Measurements from ENCODE around the gene DDX6.
"Not testable (repeated sequence)": the region's sequence is repeated elsewhere in the genome, so short reads cannot be mapped to it uniquely, and the experiment has no call there.

Gene DDX6

GRCh38 chr11:118791961-118792569 is 1.1 kb upstream of the DDX6 start:
- in situ Hi-C loops (cut with MboI; ENCODE audit: low sequenced_read_pairs), result no loop called here

GRCh38 chr11:118790357-118791110 is 430 bp downstream of the DDX6 start:
- in situ Hi-C loops (cut with MboI; ENCODE audit: low sequenced_read_pairs), result no loop called here

- in situ Hi-C loops (cut with MboI; ENCODE audit: low sequenced_read_pairs), result no loop called here
Observed at GRCh38 chr11:118789501-118790356, 1.2 kb downstream of the DDX6 start.

DNA sequence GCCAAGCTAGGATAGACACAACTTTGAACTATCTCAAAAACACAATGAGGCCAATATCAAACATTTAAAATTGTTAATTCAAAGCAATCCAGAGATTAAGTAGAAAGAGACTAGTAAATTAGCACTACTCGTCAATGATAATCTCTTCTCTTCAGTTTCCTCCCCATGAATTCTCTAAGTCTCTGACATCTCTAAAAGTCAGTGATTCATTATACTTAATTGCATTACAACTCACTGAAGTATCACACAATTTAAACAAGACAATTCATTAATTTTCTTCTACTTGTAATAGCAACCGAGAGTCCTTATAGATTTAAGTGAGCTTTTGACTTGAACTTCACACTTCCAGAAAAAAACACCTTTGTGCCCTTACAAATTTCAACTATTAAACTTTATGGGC is 4.3 kb downstream of the DDX6 start:
- in situ Hi-C loops (cut with MboI; ENCODE audit: low sequenced_read_pairs), result no loop called here

DNA sequence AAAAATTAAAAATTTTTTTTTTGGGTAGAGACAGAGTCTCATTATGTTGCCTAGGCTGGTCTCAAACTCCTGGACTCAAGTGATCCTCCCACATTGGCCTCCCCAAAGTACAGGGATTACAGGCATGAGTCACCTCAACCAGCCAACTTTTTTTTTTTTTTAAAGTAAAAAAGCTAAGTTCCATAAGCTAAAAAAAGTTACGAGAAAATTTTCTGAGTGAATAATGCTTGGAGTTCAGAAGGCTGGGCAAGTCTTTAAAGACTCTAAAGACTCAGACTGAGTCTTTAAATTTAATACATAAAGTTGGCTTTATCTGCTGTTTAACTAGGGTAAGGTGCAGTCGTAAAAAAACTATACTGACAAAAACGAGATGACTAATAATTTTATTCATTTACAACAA is 5.6 kb downstream of the DDX6 start:
- in situ Hi-C loops (cut with MboI; ENCODE audit: low sequenced_read_pairs), result no loop called here

DNA sequence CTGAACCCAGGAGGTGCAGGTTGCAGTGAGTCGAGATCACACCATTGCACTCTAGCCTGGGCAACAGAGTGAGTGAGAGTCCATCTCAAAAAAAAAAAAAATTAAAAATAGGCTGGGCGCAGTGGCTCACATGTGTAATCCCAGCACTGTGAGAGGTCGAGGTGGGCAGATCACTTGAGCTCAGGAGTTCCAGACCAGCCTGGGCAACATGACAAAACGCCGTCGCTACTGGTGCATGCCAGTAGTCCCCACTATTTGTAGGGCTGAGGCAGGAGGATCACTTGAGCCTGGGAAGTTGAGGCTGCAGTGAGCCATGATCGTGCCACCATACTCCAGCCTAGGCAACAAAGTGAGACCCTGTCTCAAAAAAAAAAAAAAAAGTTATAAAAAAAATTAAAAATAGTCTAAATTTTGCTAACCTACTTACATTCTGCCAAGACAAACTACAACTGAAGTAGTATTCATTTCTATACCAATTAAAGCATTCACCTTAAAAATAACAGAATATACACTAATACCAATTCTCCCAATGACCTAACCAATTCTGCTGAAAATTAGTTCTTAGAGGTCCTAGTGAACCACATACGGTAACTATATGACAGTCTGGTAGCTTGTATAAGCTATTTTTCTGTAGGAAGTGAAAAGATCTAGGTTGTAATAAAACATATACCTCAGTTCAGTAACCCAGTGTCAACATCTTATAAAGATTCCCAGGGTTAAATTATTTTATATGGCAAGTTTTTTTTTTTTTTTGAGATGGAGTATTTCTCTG is 7.1 kb downstream of the DDX6 start:
- in situ Hi-C loops (cut with MboI; ENCODE audit: low sequenced_read_pairs), result no loop called here

- in situ Hi-C loops (cut with MboI; ENCODE audit: low sequenced_read_pairs), result not testable (repeated sequence)
Observed at GRCh38 chr11:118783324-118783723, 7.6 kb downstream of the DDX6 start.

GRCh38 chr11:118778898-118779297 is 12.1 kb downstream of the DDX6 start:
- in situ Hi-C loops (cut with MboI; ENCODE audit: low sequenced_read_pairs), result no loop called here

DNA sequence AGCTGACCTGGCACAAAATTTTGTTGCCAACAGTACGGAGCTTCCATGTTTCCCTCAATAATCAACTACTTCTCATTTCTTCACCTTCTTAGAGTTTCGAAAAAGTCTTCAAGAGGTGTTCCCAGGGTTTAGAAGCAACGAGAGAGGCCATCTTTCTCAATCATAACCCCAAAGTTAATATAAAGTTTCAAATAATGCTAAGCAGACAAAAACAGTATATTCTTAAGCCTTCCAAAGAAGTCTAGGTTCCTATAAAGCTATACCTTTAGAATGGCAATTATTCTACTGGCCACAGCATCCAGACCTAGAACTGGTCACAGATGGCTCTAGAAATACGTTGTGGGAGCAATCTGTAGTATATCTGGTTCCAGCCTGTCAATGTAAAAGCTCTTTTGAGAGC is 16.9 kb downstream of the DDX6 start:
- in situ Hi-C loops (cut with MboI; ENCODE audit: low sequenced_read_pairs), result no loop called here

GRCh38 chr11:118771547-118772288 is 19.2 kb downstream of the DDX6 start:
- in situ Hi-C loops (cut with MboI; ENCODE audit: low sequenced_read_pairs), result no loop called here

- in situ Hi-C loops (cut with MboI; ENCODE audit: low sequenced_read_pairs), result no loop called here
Observed at GRCh38 chr11:118768690-118769089, 22.3 kb downstream of the DDX6 start.

- in situ Hi-C loops (cut with MboI; ENCODE audit: low sequenced_read_pairs), result no loop called here
Observed at GRCh38 chr11:118766035-118766434, 24.9 kb downstream of the DDX6 start.

GRCh38 chr11:118765095-118765691 is 25.8 kb downstream of the DDX6 start:
- in situ Hi-C loops (cut with MboI; ENCODE audit: low sequenced_read_pairs), result not testable (repeated sequence)

DNA sequence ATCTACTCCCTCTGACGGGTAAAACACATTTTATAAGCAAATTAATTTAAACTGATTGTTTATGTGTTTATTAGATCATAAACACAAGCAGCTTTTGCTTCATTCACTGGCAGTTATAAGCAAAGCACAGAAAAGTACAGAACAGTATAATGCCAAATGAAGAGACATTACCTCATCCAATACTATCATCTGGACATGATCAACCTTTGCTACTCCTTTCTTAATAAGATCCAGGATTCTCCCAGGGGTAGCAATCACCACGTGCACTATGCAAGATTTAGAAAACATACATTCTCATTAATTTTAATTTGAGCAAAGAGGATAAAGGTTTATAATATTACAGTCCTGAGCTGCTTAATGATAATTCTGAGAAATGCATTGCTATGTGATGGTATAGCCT is 27.9 kb downstream of the DDX6 start:
- in situ Hi-C loops (cut with MboI; ENCODE audit: low sequenced_read_pairs), result no loop called here

DNA sequence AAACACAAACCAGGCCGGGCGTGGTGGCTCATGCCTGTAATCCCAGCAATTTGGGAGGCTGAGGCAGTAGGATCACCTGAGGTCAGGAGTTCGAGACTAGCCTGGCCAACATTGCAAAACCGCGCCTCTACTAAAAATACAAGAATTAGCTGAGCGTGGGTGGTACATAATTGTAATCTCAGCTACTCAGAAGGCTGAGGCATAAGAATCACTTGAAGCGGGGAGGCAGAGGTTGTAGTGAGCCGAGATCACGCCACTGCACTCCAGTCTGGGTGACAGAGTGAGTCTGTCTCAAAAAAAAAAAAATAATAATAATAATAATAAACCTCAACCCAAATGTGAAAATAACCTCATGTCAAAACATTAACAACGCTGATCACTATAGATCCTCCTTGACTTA is 29.0 kb downstream of the DDX6 start:
- in situ Hi-C loops (cut with MboI; ENCODE audit: low sequenced_read_pairs), result not testable (repeated sequence)

GRCh38 chr11:118757876-118758399 is 33.0 kb downstream of the DDX6 start:
- in situ Hi-C loops (cut with MboI; ENCODE audit: low sequenced_read_pairs), result no loop called here

DNA sequence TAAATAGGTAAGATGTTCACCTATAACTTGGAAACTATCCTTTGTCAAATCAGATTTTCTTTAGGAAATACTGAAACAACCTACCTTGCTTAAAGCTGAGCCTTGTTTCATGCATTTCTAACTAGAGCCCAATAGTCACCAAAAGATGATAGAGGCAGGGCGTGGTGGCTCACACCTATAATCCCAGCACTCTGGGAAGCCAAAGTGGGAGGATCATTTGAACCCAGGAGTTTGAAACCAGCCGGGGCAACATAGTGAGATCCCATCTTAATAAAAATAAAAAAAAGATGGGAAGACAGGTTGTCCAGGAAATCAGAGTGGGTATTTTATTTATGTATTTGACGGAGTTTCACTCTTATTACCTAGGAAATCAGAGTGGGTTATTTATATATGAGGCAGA is 38.3 kb downstream of the DDX6 start:
- in situ Hi-C loops (cut with MboI; ENCODE audit: low sequenced_read_pairs), result no loop called here

GRCh38 chr11:118749429-118749828 is 41.5 kb downstream of the DDX6 start:
- in situ Hi-C loops (cut with MboI; ENCODE audit: low sequenced_read_pairs), result no loop called here

DNA sequence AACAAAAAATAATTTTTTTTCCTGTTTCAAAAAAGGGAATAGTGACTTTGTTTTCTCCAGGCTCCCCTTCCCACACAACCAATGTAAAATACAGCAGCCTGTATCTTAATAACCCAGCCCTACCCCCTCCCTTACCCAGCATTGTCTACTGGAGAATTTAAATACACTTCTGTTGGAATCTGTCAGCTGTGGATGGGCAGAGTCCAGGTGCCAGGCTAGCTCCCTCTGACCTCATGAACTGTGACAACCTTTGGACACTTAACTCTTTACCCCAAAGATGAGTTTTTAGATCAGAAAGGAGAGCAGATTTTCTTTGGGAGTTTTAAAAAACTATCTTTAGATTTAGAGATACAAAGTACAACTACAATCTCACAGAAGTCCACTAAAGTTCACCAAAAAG is 42.9 kb downstream of the DDX6 start:
- in situ Hi-C loops (cut with MboI; ENCODE audit: low sequenced_read_pairs), result no loop called here
